GM21717 (cell line): ENCODE data around the gene USP7.
"Not testable (repeated sequence)": the region's sequence is repeated elsewhere in the genome, so short reads cannot be mapped to it uniquely, and the experiment has no call there.

Source experiments
- ATAC-seq: cut with Tn5 transposase; IDR thresholded peaks from one replicate; pipeline ENCODE4 v1.9.1; 2021; ENCODE audit warnings: mild to moderate bottlenecking, moderate library complexity; ENCODE audit not compliant: unreplicated experiment

USP7 gene

GRCh38 chr16:8882725-8883377 lies 80.9 kb downstream of the USP7 start:
- no peak for ATAC-seq

DNA sequence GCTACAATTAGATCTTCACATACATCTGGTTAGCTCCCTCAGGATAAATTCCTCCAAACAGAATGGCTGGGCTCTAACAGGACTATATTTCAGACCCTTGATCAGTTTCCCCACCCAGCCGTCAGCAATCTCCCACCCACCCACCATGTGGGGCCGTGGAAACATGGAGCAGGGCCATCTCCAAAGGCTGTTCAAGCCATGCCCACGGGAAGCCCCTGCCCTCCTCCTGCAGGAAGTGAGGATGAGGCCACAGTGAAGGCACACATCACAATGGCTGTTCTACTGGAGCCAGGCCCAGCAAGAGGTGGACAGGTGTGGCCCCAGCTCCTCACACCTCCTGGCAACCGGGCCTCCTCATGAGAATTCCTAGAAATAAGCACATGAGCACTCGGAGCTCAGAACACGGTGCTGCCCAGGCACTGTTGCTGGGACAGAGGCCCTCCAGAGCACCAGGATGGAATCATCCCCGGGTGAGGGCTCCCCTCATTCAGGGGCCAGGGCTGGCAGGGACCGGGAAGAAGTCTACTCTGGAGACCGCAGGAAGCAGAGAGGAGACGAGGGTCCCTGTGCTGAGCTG lies 81.6 kb downstream of the USP7 start, which contains the start of gene LITAFD:
TSS of gene LITAFD (plus strand) at position 311 of the 577 bp plus-strand sequence. CDS start 2,005 bp downstream, outside the sequence.
- ATAC-seq, result no peak

DNA sequence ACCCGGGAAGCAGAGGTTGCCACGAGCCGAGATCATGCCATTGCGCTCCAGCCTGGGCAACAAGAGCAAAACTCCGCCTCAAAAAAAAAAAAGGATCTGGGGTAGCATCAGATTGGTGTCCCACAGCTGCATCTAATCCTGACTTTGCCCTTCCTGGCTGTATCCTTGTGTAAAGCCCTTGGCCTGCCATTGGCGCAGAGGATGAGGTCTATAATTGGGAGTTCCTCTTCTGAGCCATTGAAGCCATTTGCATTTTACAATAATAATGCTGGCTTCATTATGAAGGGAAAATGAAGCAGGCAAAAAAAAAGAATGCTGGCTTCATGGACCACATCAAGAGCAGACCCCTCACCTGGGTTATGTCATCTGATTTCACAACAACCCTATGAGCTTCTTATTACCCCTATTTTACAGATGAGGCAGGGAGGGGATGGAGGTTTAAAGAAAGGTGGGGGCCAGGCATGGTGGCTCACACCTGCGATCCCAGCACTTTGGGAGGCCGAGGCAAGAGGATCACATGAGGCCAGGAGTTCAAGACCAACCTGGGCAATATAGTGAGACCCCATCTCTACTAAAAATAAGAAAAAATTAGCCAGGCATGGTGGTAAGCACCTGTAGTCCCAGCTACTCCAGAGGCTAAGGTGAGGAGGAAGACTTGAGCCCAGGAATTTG lies 82.7 kb downstream of the USP7 start:
- ATAC-seq, result no peak

DNA sequence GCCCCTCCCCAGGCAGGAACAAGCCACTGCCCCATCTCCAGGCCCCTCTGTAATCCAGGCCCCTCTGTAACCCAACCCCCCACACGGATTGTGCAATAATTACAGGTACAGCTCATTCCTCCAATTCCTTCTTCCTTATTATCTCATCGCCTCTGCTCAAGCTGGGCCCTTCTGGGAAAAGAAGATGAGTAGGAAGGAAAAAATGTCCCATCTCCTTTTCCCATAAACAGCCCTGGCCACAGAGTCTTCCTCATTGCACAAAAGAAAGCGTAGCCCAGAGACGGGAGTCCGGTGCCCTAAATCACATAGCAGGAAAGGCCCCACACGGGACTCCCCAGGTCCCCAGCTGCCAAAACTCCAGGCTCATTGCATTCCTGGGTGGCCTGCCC lies 85.2 kb downstream of the USP7 start:
- ATAC-seq, result no peak

GRCh38 chr16:8877894-8878522 lies 85.7 kb downstream of the USP7 start:
- no peak for ATAC-seq

- not testable (repeated sequence) for ATAC-seq
Observed at GRCh38 chr16:8875317-8875716, 88.4 kb downstream of the USP7 start.

- no peak for ATAC-seq
Observed at GRCh38 chr16:8874388-8874787, 89.3 kb downstream of the USP7 start.

DNA sequence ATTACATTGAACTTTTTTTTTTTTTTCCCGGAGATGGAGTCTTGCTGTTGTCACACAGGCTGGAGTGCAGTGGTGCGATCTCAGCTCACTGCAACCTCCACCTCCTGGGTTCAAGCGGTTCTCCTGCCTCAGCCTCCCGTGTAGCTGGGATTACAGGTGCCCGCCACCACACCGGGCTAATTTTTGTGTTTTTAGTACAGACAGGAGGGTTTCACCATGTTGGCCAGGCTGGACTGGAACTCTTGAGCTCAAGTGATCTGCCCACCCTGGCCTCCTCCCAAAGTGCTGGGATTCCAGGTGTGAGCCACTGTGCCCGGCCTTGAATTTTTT lies 89.9 kb downstream of the USP7 start:
- not testable (repeated sequence) for ATAC-seq

GRCh38 chr16:8872967-8873865 lies 90.5 kb downstream of the USP7 start:
- ATAC-seq, result no peak

DNA sequence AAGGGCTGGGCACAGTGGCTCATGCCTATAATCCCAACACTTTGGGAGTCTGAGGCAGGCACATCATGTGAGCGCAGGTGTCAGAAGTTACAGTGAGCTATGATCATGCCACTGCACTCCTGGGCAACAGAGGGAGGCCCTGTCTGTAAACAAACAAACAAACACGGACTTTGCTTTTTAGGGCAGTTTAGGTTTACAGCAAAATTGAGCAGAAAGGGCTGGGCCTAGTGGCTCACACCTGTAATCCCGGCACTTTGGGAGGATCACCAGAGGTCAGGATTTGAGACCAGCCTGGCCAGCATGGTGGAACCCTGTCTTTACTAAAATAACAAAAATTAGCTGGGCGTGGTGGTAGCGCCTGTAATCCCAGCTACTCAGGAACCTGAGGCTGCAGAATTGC lies 91.6 kb downstream of the USP7 start:
- no peak for ATAC-seq

DNA sequence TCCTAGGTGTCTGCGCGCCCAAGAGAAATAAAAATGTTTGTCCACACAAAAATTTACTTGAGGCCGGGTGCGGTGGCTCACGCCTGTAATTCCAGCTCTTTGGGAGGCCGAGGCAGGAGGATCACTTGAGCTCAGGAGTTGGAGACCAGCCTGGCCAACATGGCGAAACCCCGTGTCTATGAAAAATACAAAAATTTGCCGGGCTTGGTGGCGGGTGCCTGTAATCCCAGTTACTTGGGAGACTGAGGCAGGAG lies 93.8 kb downstream of the USP7 start:
- ATAC-seq, result not testable (repeated sequence)

DNA sequence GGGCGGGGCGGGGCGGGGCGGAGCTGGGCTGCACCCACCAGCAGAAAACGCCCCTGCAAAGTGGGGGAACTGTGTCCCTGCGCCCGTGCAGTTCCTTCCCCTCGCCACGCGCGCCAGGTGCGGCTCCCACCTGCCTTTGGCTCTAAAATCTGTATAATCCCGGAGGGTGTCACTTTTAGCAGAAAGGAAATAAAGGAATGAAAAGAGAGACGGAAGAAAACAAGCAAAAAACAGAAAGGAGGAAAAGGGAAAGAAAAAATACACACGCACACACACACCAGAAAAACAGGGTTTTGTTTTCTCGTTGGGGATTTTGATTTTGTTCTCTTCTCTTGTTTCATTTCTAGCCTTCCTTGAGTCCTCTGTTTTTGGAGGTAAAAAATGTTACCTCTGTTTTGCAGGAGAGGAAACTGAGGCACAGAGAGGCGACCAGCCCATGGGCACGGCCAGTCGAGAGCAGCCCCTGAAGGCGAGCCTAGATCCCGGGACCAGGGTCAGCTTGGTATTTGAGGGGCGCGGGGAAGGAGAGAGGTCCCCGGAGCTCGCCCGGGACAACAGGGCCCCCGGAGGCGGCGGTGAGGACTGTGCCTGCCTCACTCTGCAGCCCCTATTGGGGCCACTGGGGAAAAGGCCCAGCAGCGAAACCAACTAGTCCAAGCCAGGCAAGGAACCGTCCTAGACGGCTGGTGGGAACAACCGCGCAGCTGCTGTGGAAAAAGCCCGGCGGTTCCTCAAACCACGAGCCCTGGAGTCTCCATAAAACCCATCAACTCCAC lies 94.3 kb downstream of the USP7 start:
- no peak for ATAC-seq

- ATAC-seq, result peak; percentile 65
Observed at GRCh38 chr16:8868416-8869211, 95.1 kb downstream of the USP7 start, which contains the start of gene CARHSP1. Gene CARHSP1, minus strand, starts transcription at chr16:8869006. Its CDS starts 9,678 bp downstream, at chr16:8859328.

- no peak for ATAC-seq
Observed at GRCh38 chr16:8867932-8868415, 95.7 kb downstream of the USP7 start.

DNA sequence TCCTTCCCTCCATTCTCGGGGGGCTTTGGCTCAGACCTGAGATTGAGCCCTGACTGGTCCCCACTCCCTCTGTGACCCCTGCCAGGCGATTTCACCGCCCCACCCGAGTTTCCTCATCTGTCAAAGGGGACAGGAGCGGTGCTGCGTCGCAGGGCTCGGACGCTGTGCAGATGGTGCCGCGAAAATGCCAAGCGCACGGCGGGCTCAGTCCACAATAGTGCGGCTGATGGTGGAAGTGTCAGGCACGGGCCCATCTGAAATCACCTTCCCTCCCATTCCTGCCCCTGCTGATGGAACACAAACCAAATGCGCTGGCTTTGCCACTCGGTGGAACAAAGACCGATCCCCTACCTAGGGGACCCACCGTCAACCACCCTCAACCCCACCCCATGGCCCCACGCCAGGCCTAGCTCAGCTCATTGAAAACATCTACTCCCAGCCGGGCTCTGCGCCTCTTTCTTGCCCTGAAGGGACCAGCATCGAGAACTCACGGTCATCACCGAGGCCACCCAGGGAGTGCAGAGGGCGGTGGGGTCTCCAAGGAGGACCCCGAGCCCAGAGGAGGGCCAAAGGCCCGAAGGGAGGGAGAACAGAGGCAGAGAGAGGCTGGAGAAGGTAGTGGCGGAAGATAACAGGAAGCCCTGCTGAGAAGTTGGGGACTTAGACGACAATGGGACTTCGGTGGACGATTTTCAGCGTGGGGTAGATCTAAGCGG lies 96.3 kb downstream of the USP7 start:
- no peak for ATAC-seq

DNA sequence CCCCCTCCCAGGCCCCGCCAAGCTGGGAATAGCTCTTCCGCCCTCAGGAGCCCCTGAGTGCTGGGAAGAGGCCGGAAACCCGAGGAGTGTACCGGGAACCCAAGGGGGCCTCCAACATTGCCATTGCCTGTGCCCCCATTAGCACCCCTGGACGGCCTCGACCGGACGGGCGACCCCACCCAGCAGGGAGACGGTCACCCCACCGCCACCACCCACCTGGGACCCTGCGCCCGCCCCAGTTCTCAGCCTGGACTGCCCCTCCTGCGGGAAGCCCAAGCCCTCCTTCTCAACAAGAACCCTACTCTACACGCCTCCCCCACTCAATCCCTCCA lies 96.9 kb downstream of the USP7 start:
- ATAC-seq, result no peak

DNA sequence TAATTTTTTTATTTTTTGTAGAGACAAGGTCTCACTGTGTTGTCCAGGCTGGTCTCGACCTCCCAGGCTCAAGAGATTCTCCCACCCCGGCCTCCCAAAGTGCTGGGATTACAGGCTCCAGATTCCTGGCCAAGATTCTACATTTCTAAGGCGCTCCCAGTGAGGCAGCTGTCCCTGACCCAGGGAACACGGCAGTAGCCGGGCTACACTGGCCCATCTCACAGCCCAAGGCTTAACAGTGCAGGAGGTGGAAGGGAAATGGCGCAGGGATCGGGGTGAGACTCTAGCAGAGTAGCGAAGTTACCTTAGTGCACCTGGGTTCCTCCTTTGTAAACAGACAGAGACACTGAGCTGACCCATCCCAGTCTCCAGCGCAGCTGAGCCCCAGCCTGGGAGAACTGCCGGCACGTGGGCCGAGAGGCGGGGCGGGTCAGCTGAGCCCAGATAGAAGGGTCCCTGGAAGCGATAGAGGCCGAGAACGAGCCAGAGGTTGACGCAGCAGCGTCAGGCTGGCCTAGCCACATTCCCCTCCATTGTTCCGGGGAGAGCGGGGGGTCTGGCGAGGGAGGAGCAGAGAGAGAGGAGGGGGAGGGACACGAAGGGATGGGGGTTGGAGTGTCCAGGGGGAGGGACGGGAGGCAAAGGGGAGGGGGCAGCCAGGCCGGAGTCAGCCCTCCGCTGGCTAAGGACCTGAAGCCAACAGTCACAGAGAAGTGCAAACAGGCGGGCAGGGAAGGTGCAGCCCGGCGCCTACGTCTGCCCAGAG lies 97.4 kb downstream of the USP7 start:
- no peak for ATAC-seq
